ENCODE data around the gene RHBDL1.
"Not testable (repeated sequence)": the region's sequence is repeated elsewhere in the genome, so short reads cannot be mapped to it uniquely, and the experiment has no call there.

The RHBDL1 gene

GRCh38 chr16:684961-685696, 9.7 kb downstream of the RHBDL1 start:
- in situ Hi-C loops (cut with MboI; ENCODE audit: low sequenced_read_pairs) = no loop called here

- in situ Hi-C loops (cut with MboI; ENCODE audit: low sequenced_read_pairs) = no loop called here
These were observed 10.5 kb downstream of the RHBDL1 start for GRCh38 chr16:685967-686366.

GRCh38 chr16:686459-687260, 11.2 kb downstream of the RHBDL1 start:
- in situ Hi-C loops (cut with MboI; ENCODE audit: low sequenced_read_pairs) = no loop called here

- in situ Hi-C loops (cut with MboI; ENCODE audit: low sequenced_read_pairs) = no loop called here
These were observed 12.0 kb downstream of the RHBDL1 start for GRCh38 chr16:687499-687898.

- in situ Hi-C loops (cut with MboI; ENCODE audit: low sequenced_read_pairs) = no loop called here
These were observed 13.9 kb downstream of the RHBDL1 start for GRCh38 chr16:689175-689897.

- in situ Hi-C loops (cut with MboI; ENCODE audit: low sequenced_read_pairs) = not testable (repeated sequence)
These were observed 15.8 kb downstream of the RHBDL1 start for GRCh38 chr16:691242-691641.

GRCh38 chr16:692356-693108, 17.1 kb downstream of the RHBDL1 start:
- in situ Hi-C loops (cut with MboI; ENCODE audit: low sequenced_read_pairs) = no loop called here

- in situ Hi-C loops (cut with MboI; ENCODE audit: low sequenced_read_pairs) = no loop called here
These were observed 17.9 kb downstream of the RHBDL1 start for GRCh38 chr16:693364-693763.

- in situ Hi-C loops (cut with MboI; ENCODE audit: low sequenced_read_pairs) = no loop called here
These were observed 18.3 kb downstream of the RHBDL1 start for GRCh38 chr16:693766-694165.

GRCh38 chr16:694187-694862, 18.9 kb downstream of the RHBDL1 start:
- in situ Hi-C loops (cut with MboI; ENCODE audit: low sequenced_read_pairs) = no loop called here

GRCh38 chr16:694863-695354, 19.4 kb downstream of the RHBDL1 start:
- in situ Hi-C loops (cut with MboI; ENCODE audit: low sequenced_read_pairs) = no loop called here

- in situ Hi-C loops (cut with MboI; ENCODE audit: low sequenced_read_pairs) = no loop called here
These were observed 20.1 kb downstream of the RHBDL1 start for GRCh38 chr16:695355-696089.

GRCh38 chr16:698911-699671, 23.6 kb downstream of the RHBDL1 start:
- in situ Hi-C loops (cut with MboI; ENCODE audit: low sequenced_read_pairs) = no loop called here

- in situ Hi-C loops (cut with MboI; ENCODE audit: low sequenced_read_pairs) = no loop called here
These were observed 25.5 kb downstream of the RHBDL1 start for GRCh38 chr16:700684-701584.

- in situ Hi-C loops (cut with MboI; ENCODE audit: low sequenced_read_pairs) = no loop called here
These were observed 26.9 kb downstream of the RHBDL1 start for GRCh38 chr16:702341-702740.

- in situ Hi-C loops (cut with MboI; ENCODE audit: low sequenced_read_pairs) = no loop called here
These were observed 27.9 kb downstream of the RHBDL1 start for GRCh38 chr16:703406-703805.

GRCh38 chr16:704047-704446, 28.6 kb downstream of the RHBDL1 start:
- in situ Hi-C loops (cut with MboI; ENCODE audit: low sequenced_read_pairs) = no loop called here

Data from hTERT RPE-1 (cell line).